ENCODE results near the gene GTF3A.
A peak's percentile ranks its signal among the peaks of the same experiment; 100 is the strongest.

GTF3A gene

DNA sequence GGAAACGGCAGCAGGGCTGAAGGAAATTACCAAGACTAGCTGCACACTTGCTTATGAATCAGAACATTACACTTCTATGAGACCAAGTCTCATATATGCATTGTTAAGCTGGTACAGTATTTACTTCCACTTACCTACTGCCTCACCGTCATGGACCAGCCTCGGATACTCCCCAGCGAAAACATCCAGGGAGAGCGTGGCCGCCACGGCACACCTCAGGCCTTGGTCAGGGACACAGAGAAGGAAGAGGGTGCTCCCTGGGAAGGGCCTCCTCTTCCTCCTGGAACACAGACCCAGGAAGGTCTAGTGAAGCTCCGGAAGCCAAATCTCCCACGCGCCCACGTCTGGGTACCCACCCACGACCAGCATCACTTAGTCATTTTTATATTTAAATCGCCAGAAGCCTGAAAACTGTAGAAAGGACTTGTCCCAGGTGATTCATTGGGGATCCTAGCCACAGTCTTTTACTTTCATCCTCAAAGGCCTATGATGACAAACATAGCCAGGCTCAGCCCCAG lies 50.4 kb downstream of the GTF3A start:
- TF ChIP-seq, protein P1, sequence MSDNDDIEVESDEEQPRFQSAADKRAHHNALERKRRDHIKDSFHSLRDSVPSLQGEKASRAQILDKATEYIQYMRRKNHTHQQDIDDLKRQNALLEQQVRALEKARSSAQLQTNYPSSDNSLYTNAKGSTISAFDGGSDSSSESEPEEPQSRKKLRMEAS (IDR thresholded peaks at IDR 0.05) = no peak
- no peak for TF ChIP-seq TEAD4 (IDR thresholded peaks at IDR 0.05)
- no peak for TF ChIP-seq ZBTB7A (IDR thresholded peaks at IDR 0.05; ENCODE audit: low read depth)
- no peak for TF ChIP-seq RAD21 (IDR thresholded peaks at IDR 0.05; ENCODE audit: low read depth)

DNA sequence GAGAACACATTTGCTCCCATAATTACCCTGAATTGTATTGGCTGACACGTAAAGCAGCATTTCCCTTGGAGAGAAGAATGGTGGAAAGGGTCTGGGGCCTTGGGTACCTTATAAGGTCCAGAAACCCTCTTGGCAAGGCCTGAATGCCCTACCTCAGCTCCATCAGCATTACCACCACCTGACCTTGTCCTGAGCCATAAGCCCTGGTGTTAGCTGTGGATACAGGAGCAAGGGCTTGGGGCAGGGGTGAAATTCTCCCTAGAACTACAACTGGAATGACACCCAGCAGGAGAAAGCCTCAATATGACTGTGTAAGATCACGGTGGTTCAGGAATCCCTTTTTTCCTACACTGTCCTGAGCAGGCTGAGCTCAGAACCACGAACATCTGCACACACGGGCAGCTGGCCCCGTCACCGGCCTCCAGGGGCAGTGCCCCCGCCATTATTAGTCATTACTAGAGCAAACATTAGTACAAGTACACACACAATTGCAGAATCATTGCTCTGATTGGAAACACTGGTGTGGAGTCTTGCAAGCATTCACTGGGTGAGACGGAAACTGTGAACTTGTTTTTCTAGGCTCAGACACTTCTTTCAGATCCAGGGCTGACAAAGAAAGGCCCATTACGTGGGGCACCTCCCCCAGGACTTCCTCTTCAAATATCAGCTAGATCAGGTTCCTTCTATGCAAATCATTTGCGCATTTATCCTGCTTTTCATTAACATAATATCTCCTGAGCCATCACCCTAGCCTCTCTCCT lies 52.7 kb downstream of the GTF3A start:
- TF ChIP-seq ZBTB7A (IDR thresholded peaks at IDR 0.05; ENCODE audit: low read depth) (no peak), FOXM1 (IDR thresholded peaks at IDR 0.05; ENCODE audit: borderline replicate concordance, low read depth) (no peak)

DNA sequence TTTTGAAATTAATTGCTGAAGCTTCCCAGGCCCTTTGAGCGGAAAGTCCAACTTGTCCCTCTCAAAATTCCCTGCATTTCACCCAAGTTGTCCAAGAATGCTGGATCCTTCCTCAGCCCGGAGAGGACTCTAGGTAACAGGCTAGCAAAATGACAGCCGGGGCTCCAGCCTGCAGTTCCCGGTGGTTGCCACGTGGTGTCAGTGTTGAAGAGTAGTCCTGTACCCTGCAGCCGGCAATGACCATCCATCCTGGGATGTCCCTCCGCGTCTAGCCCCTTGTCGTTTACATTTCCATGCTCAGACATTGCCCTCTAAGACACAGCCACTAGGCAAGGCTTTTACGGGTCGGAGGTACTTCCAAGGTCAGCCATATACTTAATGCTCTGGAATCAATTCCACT lies 57.3 kb downstream of the GTF3A start:
- peak; percentile 54 for TF ChIP-seq RAD21 (IDR thresholded peaks at IDR 0.05; ENCODE audit: low read depth)
- TF ChIP-seq, protein P1 (IDR thresholded peaks at IDR 0.05) = no peak

DNA sequence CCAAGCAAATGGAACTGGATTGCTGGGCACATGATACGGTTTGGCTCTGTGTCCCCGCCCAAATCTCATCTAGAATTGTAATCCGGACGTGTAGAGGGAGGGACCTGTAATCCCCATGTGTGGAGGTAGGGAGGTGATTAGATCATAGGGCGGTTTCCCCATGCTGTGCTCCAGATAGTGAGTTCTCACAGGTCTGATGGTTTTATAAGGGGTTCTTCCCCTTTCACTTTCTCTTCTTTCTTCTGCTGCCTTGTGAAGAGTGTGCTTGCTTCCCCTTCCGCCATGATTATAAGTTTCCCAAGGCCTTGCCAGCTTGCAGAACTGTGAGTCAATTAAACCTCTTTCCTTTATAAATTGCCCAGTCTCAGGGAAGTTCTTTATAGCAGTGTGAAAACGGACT lies 58.6 kb downstream of the GTF3A start:
- TF ChIP-seq ZBTB7A (IDR thresholded peaks at IDR 0.05; ENCODE audit: low read depth) (no peak), EGR1 (IDR thresholded peaks at IDR 0.05) (no peak), EP300 (IDR thresholded peaks at IDR 0.05; ENCODE audit: borderline replicate concordance) (no peak), TEAD4 (IDR thresholded peaks at IDR 0.05) (no peak), FOXM1 (IDR thresholded peaks at IDR 0.05; ENCODE audit: borderline replicate concordance, low read depth) (no peak), NFIC (IDR thresholded peaks at IDR 0.05) (no peak), YY1 (IDR thresholded peaks at IDR 0.05; ENCODE audit: low read depth) (no peak), RAD21 (IDR thresholded peaks at IDR 0.05; ENCODE audit: low read depth) (no peak), TCF12 (IDR thresholded peaks at IDR 0.05; ENCODE audit: low read depth) (no peak), CREB1 (IDR thresholded peaks at IDR 0.05; ENCODE audit: low read depth) (no peak)
- TF ChIP-seq, protein P2, sequence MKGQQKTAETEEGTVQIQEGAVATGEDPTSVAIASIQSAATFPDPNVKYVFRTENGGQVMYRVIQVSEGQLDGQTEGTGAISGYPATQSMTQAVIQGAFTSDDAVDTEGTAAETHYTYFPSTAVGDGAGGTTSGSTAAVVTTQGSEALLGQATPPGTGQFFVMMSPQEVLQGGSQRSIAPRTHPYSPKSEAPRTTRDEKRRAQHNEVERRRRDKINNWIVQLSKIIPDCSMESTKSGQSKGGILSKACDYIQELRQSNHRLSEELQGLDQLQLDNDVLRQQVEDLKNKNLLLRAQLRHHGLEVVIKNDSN (IDR thresholded peaks at IDR 0.05) = no peak

DNA sequence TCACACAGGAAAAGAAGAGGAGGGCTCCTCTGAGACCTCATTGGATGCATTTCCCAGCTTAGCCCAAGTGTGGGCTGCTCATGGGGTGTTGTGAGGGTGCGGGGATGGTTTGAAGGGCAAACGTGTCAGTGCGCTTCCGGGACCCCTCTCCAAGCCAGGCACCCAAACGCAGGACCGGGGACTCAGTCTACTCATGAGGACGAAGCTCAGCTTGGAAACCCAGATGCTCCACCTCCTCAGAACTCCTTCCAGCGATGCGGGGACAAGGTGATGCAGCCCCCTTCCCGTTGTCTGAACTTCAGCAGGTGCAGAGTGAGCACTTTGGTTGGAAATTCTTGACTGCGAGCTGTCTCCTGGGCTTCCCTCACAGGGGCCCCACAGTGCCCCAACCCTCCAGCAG lies 59.0 kb downstream of the GTF3A start:
- TF ChIP-seq EGR1 (IDR thresholded peaks at IDR 0.05) (no peak), EP300 (IDR thresholded peaks at IDR 0.05; ENCODE audit: borderline replicate concordance) (no peak), YY1 (IDR thresholded peaks at IDR 0.05; ENCODE audit: low read depth) (no peak), TCF12 (IDR thresholded peaks at IDR 0.05; ENCODE audit: low read depth) (no peak), CREB1 (IDR thresholded peaks at IDR 0.05; ENCODE audit: low read depth) (no peak), TAF1 (IDR thresholded peaks at IDR 0.05; ENCODE audit: low read depth) (no peak), NFIC (IDR thresholded peaks at IDR 0.05) (no peak), ZBTB7A (IDR thresholded peaks at IDR 0.05; ENCODE audit: low read depth) (no peak)

All from Ishikawa (cell line).